WTC11 (cell line): ENCODE results near the gene TTLL10. TPM values are rescaled to one million over a fixed set of nuclear protein-coding genes. Genes with fewer than 3 reads are reported as not detected.

Experiments
- ATAC-seq: fragments of 200-7000 bp; cut with Tn5 transposase; 2 replicates; pipeline ENCODE4 v1.10.0; 2021; ENCODE audit warnings: mild to moderate bottlenecking, moderate library complexity
- CTCF ChIA-PET: fragments of 300-600 bp; sonication (Branson Sonifier 250); formaldehyde crosslinking; loops from one replicate; lab custom pipeline; 2021; ENCODE audit warnings: antibody characterized with exemption; lab: Charles Lee
- POLR2A ChIA-PET: fragments of 350-600 bp; sonication (Branson Sonifier 250); formaldehyde crosslinking; loops from one replicate; lab custom pipeline; 2021; ENCODE audit warnings: antibody characterized with exemption; lab: Charles Lee
- DNase-seq: peaks from one replicate; pipeline ENCODE4 v3.0.0; 2021; ENCODE audit warnings: low spot score
- H3K27ac Mint-ChIP-seq: 2 replicates; pipeline ENCODE4 v1.8.0; 2021; ENCODE audit warnings: mixed read lengths
- H3K27me3 Mint-ChIP-seq: 2 replicates; pipeline ENCODE4 v1.8.0; 2021; ENCODE audit warnings: low read depth, mild to moderate bottlenecking, moderate library complexity, mixed read lengths
- H3K36me3 Mint-ChIP-seq: 2 replicates; pipeline ENCODE4 v1.8.0; 2021; ENCODE audit warnings: mixed read lengths
- H3K4me1 Mint-ChIP-seq: 2 replicates; pipeline ENCODE4 v1.8.0; 2022; ENCODE audit warnings: mixed read lengths
- H3K4me3 Mint-ChIP-seq: 2 replicates; pipeline ENCODE4 v1.8.0; 2021; ENCODE audit warnings: mild to moderate bottlenecking, moderate library complexity, mixed read lengths
- H3K9me3 Mint-ChIP-seq: 2 replicates; pipeline ENCODE4 v1.8.0; 2021; ENCODE audit warnings: mixed read lengths
- ESRRA ChIP-seq: sonication (generic); formaldehyde crosslinking; IDR thresholded peaks from 2 replicates; pipeline ENCODE4 v1.8.1; 2022; ENCODE audit warnings: mild to moderate bottlenecking, missing genetic modification reagents, borderline replicate concordance
- FOXJ3 ChIP-seq: sonication (generic); formaldehyde crosslinking; IDR thresholded peaks from 2 replicates; pipeline ENCODE4 v1.9.0; 2021; ENCODE audit warnings: missing genetic modification reagents, mild to moderate bottlenecking, borderline replicate concordance
- GRHL2 ChIP-seq: fragments of 250-450 bp; sonication (Bioruptor Pico); IDR thresholded peaks from 2 replicates; pipeline ENCODE4 v1.8.0; 2022; ENCODE audit warnings: mild to moderate bottlenecking, moderate library complexity; ENCODE audit not compliant: insufficient replicate concordance, severe bottlenecking
- NFATC4 ChIP-seq: fragments of 250-450 bp; sonication (Bioruptor Pico); IDR thresholded peaks from 2 replicates; pipeline ENCODE4 v1.9.0; 2021; ENCODE audit warnings: mild to moderate bottlenecking
- NR2C2 ChIP-seq: sonication (generic); formaldehyde crosslinking; IDR thresholded peaks from 2 replicates; pipeline ENCODE4 v1.8.0; 2022; ENCODE audit warnings: mild to moderate bottlenecking, missing genetic modification reagents
- SMAD4 ChIP-seq: sonication (generic); formaldehyde crosslinking; IDR thresholded peaks from 2 replicates; pipeline ENCODE4 v1.8.0; 2022; ENCODE audit warnings: mild to moderate bottlenecking, missing genetic modification reagents
- TEAD4 ChIP-seq: sonication (generic); formaldehyde crosslinking; IDR thresholded peaks from 2 replicates; pipeline ENCODE4 v1.8.0; 2022; ENCODE audit warnings: mild to moderate bottlenecking, missing genetic modification reagents
- ZNF263 ChIP-seq: sonication (generic); formaldehyde crosslinking; IDR thresholded peaks from 2 replicates; pipeline ENCODE4 v1.8.1; 2022; ENCODE audit warnings: low read depth, mild to moderate bottlenecking, moderate library complexity, missing genetic modification reagents
- ZNF317 ChIP-seq: sonication (generic); formaldehyde crosslinking; IDR thresholded peaks from 2 replicates; pipeline ENCODE4 v1.8.1; 2023; ENCODE audit warnings: low read depth, mild to moderate bottlenecking, moderate library complexity, missing genetic modification reagents, borderline replicate concordance
- ZNF396 ChIP-seq: fragments of 250-450 bp; sonication (Bioruptor Pico); IDR thresholded peaks from 2 replicates; pipeline ENCODE4 v1.8.0; 2021; ENCODE audit warnings: mild to moderate bottlenecking, moderate library complexity, borderline replicate concordance
- ZNF423 ChIP-seq: fragments of 250-450 bp; sonication (Bioruptor Pico); IDR thresholded peaks from 2 replicates; pipeline ENCODE4 v2.1.2; 2022; ENCODE audit warnings: mild to moderate bottlenecking, moderate library complexity
- total RNA-seq: library from RNA; stranded (reverse); gene quantifications from 3 replicates; pipeline ENCODE4 v1.2.3, GENCODE V29; 2021
- TF ChIP-seq, protein P1 (sequence below): fragments of 250-450 bp; sonication (Bioruptor Pico); conservative IDR thresholded peaks from 2 replicates; pipeline ENCODE4 v1.9.0; 2021; ENCODE audit warnings: mild to moderate bottlenecking
- TF ChIP-seq, protein P2 (sequence below): sonication (generic); formaldehyde crosslinking; IDR thresholded peaks from 2 replicates; pipeline ENCODE4 v1.8.1; 2023; ENCODE audit warnings: mild to moderate bottlenecking, missing genetic modification reagents, borderline replicate concordance
- TF ChIP-seq, protein P3 (sequence below): sonication (generic); formaldehyde crosslinking; IDR thresholded peaks from 2 replicates; pipeline ENCODE4 v1.8.0; 2023; ENCODE audit warnings: missing genetic modification reagents
- TF ChIP-seq, protein P4 (sequence below): sonication (generic); formaldehyde crosslinking; IDR thresholded peaks from 2 replicates; pipeline ENCODE4 v1.8.0; 2023; ENCODE audit warnings: missing genetic modification reagents, mild to moderate bottlenecking, borderline replicate concordance
- TF ChIP-seq, protein P5 (sequence below): sonication (generic); formaldehyde crosslinking; IDR thresholded peaks from 2 replicates; pipeline ENCODE4 v1.8.1; 2023; ENCODE audit warnings: mild to moderate bottlenecking, moderate library complexity, missing genetic modification reagents
- TF ChIP-seq, protein P6 (sequence below): sonication (generic); formaldehyde crosslinking; IDR thresholded peaks from 2 replicates; pipeline ENCODE4 v1.8.1; 2023; ENCODE audit warnings: mild to moderate bottlenecking, missing genetic modification reagents

TTLL10 gene
- total RNA-seq, 1 experiment from 2014 or later: 1.1 TPM

DNA sequence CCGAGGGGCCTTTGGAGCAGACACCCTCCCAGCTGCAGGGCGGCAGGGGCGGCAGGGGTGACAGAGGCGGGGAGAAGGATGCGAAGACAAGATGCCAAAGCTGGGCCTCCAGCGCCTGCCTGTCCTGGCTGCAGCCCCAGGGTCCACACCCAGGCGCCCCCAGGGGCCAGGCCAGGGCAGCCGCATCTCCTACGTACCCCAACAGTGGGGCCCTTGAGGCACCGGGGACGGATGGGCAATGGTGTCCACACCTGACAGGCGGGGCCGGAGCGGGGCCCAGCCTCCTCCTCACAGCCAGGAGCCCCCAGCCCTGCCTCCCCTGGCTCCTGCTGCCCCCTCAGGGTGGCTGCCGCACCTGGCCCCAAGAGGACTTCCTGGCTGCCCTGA, 65.5 kb downstream of the TTLL10 start (continued):
- no peak for TF ChIP-seq ESRRA (CRISPR knock-in tag)
- no peak for TF ChIP-seq ZNF396
- TF ChIP-seq, protein P1, sequence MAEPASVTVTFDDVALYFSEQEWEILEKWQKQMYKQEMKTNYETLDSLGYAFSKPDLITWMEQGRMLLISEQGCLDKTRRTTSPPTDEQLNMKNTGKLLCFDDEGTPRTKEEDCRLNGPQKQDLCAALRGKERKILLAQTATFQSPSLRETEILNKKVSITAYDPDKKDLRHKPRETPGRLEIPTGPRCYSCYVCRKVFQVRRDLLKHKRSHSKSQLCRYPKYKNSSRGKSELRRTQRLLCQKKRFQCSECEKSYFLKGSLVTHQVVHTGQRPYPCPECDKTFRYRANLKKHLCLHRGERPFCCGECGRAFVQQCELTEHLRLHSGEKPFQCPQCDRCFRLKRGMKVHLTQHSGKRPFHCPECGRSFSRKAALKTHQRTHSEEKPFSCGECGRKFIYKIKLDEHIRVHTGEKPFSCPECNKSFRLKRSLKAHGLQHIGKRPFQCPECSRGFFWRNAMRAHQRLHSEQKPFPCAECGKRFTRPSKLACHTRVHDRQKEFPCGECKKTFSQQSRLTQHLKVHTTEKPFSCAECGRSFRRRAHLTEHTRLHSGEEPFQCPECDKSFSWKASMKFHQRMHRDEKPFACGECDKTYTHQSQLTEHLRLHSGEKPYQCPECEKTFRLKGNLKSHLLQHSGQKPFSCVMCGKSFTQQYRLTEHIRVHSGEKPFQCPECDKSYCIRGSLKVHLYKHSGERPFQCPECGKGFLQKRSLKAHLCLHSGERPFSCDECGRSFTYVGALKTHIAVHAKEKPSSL: no peak
- no peak for TF ChIP-seq ZNF317 (CRISPR knock-in tag)
- TF ChIP-seq NFATC4: no peak

DNA sequence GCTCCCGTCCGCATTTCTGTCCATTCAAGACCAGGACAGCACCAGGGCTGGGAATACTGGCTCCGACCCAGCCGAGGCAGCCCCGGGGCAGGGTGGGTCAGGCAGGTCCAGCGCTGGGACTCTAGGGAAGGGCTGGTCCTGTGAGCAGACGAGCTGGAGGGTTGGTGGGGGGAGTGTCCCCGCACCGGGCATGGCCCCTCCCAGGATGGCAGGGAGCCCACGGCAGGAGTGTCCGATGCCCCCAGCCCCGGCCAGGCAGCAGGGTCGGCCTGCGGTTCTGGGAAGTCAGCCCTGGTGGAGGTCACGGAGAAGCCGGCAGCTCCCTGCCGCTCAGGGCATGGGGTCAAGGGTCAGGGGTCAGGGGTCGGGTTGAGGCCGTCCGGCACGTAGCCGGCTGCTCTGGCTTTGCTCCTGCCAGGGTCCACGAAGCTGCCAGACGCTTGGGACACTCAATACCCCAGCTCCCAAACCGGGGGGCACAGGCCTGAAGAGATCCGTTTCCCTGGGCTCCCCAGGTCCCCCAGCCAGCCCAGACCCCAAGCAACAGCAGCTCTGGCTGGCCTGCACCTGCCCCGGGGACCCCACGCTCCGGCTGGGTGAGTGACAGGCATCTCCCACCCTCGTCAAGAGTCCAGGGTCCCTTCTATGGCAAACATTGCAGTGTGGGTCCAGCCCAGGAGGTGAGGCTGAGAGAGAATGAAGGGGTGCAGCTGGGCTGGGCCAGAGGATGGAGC, 66.1 kb downstream of the TTLL10 start:
- TF ChIP-seq TEAD4 (CRISPR knock-in tag): no peak
- TF ChIP-seq NR2C2 (CRISPR knock-in tag): peak; percentile 38; the same call in 1 of the 2 replicates
- no peak for TF ChIP-seq ZNF263
- no peaks in the 10 kb centered on the region for H3K4me1 Mint-ChIP-seq
- POLR2A ChIA-PET: interaction anchor here (0.8 to 1.0 kb wide), 2 partner anchors 17 to 80 kb away, joined by 3 read pairs; no protein-coding TSS in a partner anchor
- CTCF ChIA-PET: interaction anchor here (0.9 to 1.3 kb wide), 3 partner anchors 27 to 207 kb away, joined by 3 to 4 read pairs (median 4); no protein-coding TSS in a partner anchor
- ATAC-seq (no peak), DNase-seq (no peak)
- H3K4me3 Mint-ChIP-seq: no peak overlapping the region
- no peaks in the 10 kb centered on the region for H3K9me3 Mint-ChIP-seq
- H3K36me3 Mint-ChIP-seq: no peaks in the 10 kb centered on the region
- no peaks in the 10 kb centered on the region for H3K27me3 Mint-ChIP-seq
- no peak overlapping the region for H3K27ac Mint-ChIP-seq

DNA sequence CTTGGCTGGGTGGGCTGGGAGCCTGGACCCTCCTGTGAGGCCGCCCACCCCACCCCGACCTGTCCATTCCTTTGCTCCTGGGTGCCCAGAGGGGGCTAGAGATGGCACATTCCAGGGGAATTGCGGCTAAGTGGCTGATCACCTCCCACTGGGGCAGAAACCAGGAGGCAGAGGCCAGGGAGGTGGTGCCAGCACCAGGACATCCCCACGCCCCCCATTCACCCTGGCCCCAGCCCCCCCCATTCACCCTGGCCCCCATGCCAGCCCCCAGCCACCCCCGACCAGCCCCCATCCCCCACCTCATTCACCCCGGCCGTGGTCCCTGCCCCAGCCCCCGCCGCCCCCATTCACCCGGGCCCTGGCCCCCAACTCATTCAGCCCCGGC, 66.7 kb downstream of the TTLL10 start:
- Mint-ChIP-seq H3K4me3 (no peak overlapping the region), H3K9me3 (no peaks in the 10 kb centered on the region), H3K4me1 (no peaks in the 10 kb centered on the region), H3K27ac (no peak overlapping the region), H3K36me3 (no peaks in the 10 kb centered on the region), H3K27me3 (no peaks in the 10 kb centered on the region)
- CTCF ChIA-PET: interaction anchor here (1.2 to 1.3 kb wide), 2 partner anchors 27 to 207 kb away, joined by 3 to 4 read pairs; no protein-coding TSS in a partner anchor
- ATAC-seq: no peak
- POLR2A ChIA-PET: interaction anchor here (1.0 kb wide), 1 partner anchor 80 kb away, joined by 3 read pairs; no protein-coding TSS in a partner anchor
- DNase-seq: no peak
- TF ChIP-seq SMAD4 (CRISPR knock-in tag) (no peak), GRHL2 (no peak), FOXJ3 (no peak), ZNF396 (no peak), ZNF423 (CRISPR knock-in tag) (no peak)
- TF ChIP-seq, protein P2, sequence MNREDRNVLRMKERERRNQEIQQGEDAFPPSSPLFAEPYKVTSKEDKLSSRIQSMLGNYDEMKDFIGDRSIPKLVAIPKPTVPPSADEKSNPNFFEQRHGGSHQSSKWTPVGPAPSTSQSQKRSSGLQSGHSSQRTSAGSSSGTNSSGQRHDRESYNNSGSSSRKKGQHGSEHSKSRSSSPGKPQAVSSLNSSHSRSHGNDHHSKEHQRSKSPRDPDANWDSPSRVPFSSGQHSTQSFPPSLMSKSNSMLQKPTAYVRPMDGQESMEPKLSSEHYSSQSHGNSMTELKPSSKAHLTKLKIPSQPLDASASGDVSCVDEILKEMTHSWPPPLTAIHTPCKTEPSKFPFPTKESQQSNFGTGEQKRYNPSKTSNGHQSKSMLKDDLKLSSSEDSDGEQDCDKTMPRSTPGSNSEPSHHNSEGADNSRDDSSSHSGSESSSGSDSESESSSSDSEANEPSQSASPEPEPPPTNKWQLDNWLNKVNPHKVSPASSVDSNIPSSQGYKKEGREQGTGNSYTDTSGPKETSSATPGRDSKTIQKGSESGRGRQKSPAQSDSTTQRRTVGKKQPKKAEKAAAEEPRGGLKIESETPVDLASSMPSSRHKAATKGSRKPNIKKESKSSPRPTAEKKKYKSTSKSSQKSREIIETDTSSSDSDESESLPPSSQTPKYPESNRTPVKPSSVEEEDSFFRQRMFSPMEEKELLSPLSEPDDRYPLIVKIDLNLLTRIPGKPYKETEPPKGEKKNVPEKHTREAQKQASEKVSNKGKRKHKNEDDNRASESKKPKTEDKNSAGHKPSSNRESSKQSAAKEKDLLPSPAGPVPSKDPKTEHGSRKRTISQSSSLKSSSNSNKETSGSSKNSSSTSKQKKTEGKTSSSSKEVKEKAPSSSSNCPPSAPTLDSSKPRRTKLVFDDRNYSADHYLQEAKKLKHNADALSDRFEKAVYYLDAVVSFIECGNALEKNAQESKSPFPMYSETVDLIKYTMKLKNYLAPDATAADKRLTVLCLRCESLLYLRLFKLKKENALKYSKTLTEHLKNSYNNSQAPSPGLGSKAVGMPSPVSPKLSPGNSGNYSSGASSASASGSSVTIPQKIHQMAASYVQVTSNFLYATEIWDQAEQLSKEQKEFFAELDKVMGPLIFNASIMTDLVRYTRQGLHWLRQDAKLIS: no peak
- TF ChIP-seq, protein P3, sequence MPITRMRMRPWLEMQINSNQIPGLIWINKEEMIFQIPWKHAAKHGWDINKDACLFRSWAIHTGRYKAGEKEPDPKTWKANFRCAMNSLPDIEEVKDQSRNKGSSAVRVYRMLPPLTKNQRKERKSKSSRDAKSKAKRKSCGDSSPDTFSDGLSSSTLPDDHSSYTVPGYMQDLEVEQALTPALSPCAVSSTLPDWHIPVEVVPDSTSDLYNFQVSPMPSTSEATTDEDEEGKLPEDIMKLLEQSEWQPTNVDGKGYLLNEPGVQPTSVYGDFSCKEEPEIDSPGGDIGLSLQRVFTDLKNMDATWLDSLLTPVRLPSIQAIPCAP: no peak
- TF ChIP-seq, protein P4, sequence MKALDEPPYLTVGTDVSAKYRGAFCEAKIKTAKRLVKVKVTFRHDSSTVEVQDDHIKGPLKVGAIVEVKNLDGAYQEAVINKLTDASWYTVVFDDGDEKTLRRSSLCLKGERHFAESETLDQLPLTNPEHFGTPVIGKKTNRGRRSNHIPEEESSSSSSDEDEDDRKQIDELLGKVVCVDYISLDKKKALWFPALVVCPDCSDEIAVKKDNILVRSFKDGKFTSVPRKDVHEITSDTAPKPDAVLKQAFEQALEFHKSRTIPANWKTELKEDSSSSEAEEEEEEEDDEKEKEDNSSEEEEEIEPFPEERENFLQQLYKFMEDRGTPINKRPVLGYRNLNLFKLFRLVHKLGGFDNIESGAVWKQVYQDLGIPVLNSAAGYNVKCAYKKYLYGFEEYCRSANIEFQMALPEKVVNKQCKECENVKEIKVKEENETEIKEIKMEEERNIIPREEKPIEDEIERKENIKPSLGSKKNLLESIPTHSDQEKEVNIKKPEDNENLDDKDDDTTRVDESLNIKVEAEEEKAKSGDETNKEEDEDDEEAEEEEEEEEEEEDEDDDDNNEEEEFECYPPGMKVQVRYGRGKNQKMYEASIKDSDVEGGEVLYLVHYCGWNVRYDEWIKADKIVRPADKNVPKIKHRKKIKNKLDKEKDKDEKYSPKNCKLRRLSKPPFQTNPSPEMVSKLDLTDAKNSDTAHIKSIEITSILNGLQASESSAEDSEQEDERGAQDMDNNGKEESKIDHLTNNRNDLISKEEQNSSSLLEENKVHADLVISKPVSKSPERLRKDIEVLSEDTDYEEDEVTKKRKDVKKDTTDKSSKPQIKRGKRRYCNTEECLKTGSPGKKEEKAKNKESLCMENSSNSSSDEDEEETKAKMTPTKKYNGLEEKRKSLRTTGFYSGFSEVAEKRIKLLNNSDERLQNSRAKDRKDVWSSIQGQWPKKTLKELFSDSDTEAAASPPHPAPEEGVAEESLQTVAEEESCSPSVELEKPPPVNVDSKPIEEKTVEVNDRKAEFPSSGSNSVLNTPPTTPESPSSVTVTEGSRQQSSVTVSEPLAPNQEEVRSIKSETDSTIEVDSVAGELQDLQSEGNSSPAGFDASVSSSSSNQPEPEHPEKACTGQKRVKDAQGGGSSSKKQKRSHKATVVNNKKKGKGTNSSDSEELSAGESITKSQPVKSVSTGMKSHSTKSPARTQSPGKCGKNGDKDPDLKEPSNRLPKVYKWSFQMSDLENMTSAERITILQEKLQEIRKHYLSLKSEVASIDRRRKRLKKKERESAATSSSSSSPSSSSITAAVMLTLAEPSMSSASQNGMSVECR (CRISPR knock-in tag): no peak
- TF ChIP-seq, protein P5, sequence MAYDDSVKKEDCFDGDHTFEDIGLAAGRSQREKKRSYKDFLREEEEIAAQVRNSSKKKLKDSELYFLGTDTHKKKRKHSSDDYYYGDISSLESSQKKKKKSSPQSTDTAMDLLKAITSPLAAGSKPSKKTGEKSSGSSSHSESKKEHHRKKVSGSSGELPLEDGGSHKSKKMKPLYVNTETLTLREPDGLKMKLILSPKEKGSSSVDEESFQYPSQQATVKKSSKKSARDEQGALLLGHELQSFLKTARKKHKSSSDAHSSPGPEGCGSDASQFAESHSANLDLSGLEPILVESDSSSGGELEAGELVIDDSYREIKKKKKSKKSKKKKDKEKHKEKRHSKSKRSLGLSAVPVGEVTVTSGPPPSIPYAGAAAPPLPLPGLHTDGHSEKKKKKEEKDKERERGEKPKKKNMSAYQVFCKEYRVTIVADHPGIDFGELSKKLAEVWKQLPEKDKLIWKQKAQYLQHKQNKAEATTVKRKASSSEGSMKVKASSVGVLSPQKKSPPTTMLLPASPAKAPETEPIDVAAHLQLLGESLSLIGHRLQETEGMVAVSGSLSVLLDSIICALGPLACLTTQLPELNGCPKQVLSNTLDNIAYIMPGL (CRISPR knock-in tag): no peak
- TF ChIP-seq, protein P6, sequence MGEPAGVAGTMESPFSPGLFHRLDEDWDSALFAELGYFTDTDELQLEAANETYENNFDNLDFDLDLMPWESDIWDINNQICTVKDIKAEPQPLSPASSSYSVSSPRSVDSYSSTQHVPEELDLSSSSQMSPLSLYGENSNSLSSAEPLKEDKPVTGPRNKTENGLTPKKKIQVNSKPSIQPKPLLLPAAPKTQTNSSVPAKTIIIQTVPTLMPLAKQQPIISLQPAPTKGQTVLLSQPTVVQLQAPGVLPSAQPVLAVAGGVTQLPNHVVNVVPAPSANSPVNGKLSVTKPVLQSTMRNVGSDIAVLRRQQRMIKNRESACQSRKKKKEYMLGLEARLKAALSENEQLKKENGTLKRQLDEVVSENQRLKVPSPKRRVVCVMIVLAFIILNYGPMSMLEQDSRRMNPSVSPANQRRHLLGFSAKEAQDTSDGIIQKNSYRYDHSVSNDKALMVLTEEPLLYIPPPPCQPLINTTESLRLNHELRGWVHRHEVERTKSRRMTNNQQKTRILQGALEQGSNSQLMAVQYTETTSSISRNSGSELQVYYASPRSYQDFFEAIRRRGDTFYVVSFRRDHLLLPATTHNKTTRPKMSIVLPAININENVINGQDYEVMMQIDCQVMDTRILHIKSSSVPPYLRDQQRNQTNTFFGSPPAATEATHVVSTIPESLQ (CRISPR knock-in tag): no peak
